ENCODE results near the gene CEBPE.

The CEBPE gene

GRCh38 chr14:23101986-23102625 is 16.9 kb downstream of the CEBPE start:
- no peak for DNase-seq

GRCh38 chr14:23101213-23101970 is 17.7 kb downstream of the CEBPE start:
- no peak for DNase-seq

GRCh38 chr14:23099212-23099861 is 19.7 kb downstream of the CEBPE start:
- DNase-seq = no peak

GRCh38 chr14:23097786-23098185 is 21.3 kb downstream of the CEBPE start:
- no peak for DNase-seq

GRCh38 chr14:23095196-23096108 is 23.6 kb downstream of the CEBPE start, which contains the start of gene C14orf119:
C14orf119 (plus strand) TSS chr14:23095505; CDS start chr14:23097659, 2,154 bp downstream.
- DNase-seq = no peak

- no peak for DNase-seq
Observed at GRCh38 chr14:23094666-23095195, 24.3 kb downstream of the CEBPE start, which contains the start of gene ACIN1. ACIN1 (minus strand) TSS chr14:23095136; CDS start chr14:23095112, 24 bp downstream.

- no peak for DNase-seq
Observed at GRCh38 chr14:23093991-23094665, 24.9 kb downstream of the CEBPE start.

- no peak for DNase-seq
Observed at GRCh38 chr14:23093526-23093925, 25.5 kb downstream of the CEBPE start.

- no peak for DNase-seq
Observed at GRCh38 chr14:23093104-23093503, 26.0 kb downstream of the CEBPE start.

- no peak for DNase-seq
Observed at GRCh38 chr14:23091294-23092225, 27.5 kb downstream of the CEBPE start.

- DNase-seq = no peak
Observed at GRCh38 chr14:23090254-23090636, 28.8 kb downstream of the CEBPE start.

GRCh38 chr14:23089498-23090253 is 29.4 kb downstream of the CEBPE start:
- DNase-seq = no peak

GRCh38 chr14:23086565-23086964 is 32.5 kb downstream of the CEBPE start:
- no peak for DNase-seq

GRCh38 chr14:23085458-23085857 is 33.6 kb downstream of the CEBPE start:
- no peak for DNase-seq

GRCh38 chr14:23080474-23080873 is 38.6 kb downstream of the CEBPE start:
- DNase-seq = no peak

- no peak for DNase-seq
Observed at GRCh38 chr14:23079716-23080115, 39.3 kb downstream of the CEBPE start.

- DNase-seq = no peak
Observed at GRCh38 chr14:23078692-23079116, 40.4 kb downstream of the CEBPE start.

GRCh38 chr14:23077962-23078361 is 41.1 kb downstream of the CEBPE start:
- DNase-seq = no peak

- no peak for DNase-seq
Observed at GRCh38 chr14:23076785-23077408, 42.2 kb downstream of the CEBPE start.

All from OCI-M1 (cell line).